ENCODE measurements around the gene KIAA1755. TPM values are rescaled to one million over a fixed set of nuclear protein-coding genes. Genes with fewer than 3 reads are reported as not detected.

KIAA1755 gene
- total RNA-seq, 1 experiment from 2014 or later: 0.22 TPM

DNA sequence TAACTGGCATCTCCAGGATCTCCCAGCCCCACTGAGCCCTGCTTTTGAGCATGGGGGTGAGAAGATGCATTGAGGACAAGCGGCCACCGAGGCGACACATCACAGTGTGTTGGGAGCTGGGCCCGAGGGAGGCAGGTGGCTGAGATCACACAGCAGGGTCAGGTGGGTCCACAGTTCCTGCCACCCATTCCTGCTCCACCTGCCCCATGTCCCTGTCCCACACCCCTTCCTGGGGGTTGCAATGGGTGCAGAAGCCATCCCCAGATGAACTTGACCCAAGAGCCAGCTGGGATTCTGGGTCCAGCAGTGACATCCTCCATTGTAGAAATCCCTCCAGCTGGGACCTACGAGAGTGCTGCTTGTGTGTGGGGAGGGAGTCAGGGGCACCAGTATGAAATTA, 96.5 kb downstream of the KIAA1755 start:
- Histone ChIP-seq H3K27me3 (ENCODE audit: insufficient read depth, low read depth) (no peaks in the 10 kb centered on the region), H3K9me3 (ENCODE audit: insufficient read depth, low read depth) (no peaks in the 10 kb centered on the region), H3K27ac (peak overlapping the region; percentile 52), H3K9me2 (ENCODE audit: insufficient read depth) (no peaks in the 10 kb centered on the region), H3K36me3 (ENCODE audit: low read depth) (peaks cover 50% of the 10 kb centered on the region), H4K20me1 (ENCODE audit: insufficient read depth) (peaks cover 43% of the 10 kb centered on the region), H3F3A (ENCODE audit: insufficient read depth, low read depth) (peaks cover 67% of the 10 kb centered on the region), H3K4me3 (peak overlapping the region; percentile 98), H3K4me1 (replicated peaks; ENCODE audit: insufficient read depth) (peaks cover 59% of the 10 kb centered on the region), H3K79me2 (ENCODE audit: low read depth) (peaks cover 64% of the 10 kb centered on the region), H2AFZ (no peak overlapping the region), H3K4me2 (peak overlapping the region; percentile 98)
- intact Hi-C loops (cut with micrococcal nuclease; ENCODE audit: unreplicated experiment): loop anchor here (2.0 to 10.0 kb wide), 3 partner anchors 57 to 599 kb away; partner anchors contain the start of gene VSTM2L
- ChIA-PET CTCF (interaction anchor here (1.6 to 2.5 kb wide), 2 partner anchors 56 to 91 kb away, joined by 6 to 14 read pairs; no protein-coding TSS in a partner anchor), POLR2A (ENCODE audit: unreplicated experiment) (interaction anchor here (0.7 kb wide), 1 partner anchor 52 kb away, joined by 3 read pairs; no protein-coding TSS in a partner anchor)
- no peak for TF ChIP-seq EZH2 (IDR thresholded peaks at IDR 0.05; ENCODE audit: low read depth)
- TF ChIP-seq, protein P1, sequence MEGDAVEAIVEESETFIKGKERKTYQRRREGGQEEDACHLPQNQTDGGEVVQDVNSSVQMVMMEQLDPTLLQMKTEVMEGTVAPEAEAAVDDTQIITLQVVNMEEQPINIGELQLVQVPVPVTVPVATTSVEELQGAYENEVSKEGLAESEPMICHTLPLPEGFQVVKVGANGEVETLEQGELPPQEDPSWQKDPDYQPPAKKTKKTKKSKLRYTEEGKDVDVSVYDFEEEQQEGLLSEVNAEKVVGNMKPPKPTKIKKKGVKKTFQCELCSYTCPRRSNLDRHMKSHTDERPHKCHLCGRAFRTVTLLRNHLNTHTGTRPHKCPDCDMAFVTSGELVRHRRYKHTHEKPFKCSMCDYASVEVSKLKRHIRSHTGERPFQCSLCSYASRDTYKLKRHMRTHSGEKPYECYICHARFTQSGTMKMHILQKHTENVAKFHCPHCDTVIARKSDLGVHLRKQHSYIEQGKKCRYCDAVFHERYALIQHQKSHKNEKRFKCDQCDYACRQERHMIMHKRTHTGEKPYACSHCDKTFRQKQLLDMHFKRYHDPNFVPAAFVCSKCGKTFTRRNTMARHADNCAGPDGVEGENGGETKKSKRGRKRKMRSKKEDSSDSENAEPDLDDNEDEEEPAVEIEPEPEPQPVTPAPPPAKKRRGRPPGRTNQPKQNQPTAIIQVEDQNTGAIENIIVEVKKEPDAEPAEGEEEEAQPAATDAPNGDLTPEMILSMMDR (conservative IDR thresholded peaks at IDR 0.05): no peak
- DNase-seq: no peak
- no TSS peak for BruUV-seq (replicated peaks)

DNA sequence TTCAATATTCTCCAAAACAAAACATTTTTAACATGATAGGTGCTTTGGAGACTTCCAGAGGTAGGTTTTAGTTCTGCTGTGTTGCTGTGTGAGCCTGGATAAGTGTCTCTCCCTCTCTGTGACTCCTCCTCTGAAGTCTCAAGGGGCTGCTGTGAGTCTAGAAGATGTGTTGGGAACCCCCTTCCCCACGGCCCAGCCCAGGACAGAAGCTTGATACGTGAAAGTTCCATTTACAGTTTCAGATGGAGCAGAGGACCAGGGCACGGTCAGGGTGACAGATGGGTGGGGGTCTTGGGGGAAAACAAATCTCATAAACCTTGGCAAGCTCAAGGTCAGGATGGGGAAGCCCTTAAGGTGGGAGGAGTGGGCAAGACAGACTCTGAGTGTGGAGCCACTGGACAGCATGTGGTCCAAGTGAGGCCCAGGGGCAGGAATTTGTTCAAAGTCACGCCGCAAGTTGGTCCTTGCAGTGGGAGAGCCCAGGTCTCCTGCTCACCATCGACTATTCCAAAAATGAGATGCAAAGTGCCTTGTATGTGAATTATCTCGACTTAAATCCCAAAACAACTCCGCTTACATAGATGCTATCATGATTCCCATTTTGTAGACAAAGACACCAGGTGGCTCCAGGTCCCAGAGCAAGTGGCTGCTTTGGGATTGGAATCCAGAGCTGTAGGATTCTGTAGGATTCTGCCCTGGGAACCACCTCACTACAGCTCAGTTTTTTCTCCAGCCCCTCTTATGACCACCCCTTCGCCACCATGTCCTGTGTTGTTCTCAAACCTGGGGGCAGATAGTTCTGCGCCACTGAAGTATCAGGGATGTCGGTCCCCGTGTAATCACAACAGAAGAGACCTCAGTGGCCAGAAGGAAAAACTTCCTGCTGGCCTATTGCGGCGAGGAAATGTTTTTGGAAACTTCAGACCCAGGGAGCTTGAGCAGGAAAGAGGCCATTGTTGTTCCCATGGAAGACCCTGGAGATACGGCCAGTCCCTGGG, 97.4 kb downstream of the KIAA1755 start:
- no peaks in the 10 kb centered on the region for H3K9me3 ChIP-seq (ENCODE audit: insufficient read depth, low read depth)
- POLR2A ChIA-PET (ENCODE audit: unreplicated experiment): no interaction called here
- no peak overlapping the region for H2AFZ ChIP-seq
- no TSS peak for BruUV-seq (replicated peaks)
- H3K4me3 ChIP-seq: peak overlapping the region; percentile 98
- H3K27ac ChIP-seq: peak overlapping the region; percentile 52
- no peaks in the 10 kb centered on the region for H3K9me2 ChIP-seq (ENCODE audit: insufficient read depth)
- no peaks in the 10 kb centered on the region for H3K27me3 ChIP-seq (ENCODE audit: insufficient read depth, low read depth)
- H3K4me2 ChIP-seq: peak overlapping the region; percentile 98
- no peak for TF ChIP-seq EZH2 (IDR thresholded peaks at IDR 0.05; ENCODE audit: low read depth)
- TF ChIP-seq, protein P1 (conservative IDR thresholded peaks at IDR 0.05): no peak; the same call in 1 of the 2 replicates
- peaks cover 44% of the 10 kb centered on the region for H4K20me1 ChIP-seq (ENCODE audit: insufficient read depth)
- intact Hi-C loops (cut with micrococcal nuclease; ENCODE audit: unreplicated experiment): loop anchor here (10.0 kb wide), 2 partner anchors 258 to 598 kb away; partner anchors contain the start of gene VSTM2L
- H3K79me2 ChIP-seq (ENCODE audit: low read depth): peaks cover 72% of the 10 kb centered on the region
- no peak for DNase-seq
- peaks cover 56% of the 10 kb centered on the region for H3K36me3 ChIP-seq (ENCODE audit: low read depth)
- H3K4me1 ChIP-seq (replicated peaks; ENCODE audit: insufficient read depth): peaks cover 51% of the 10 kb centered on the region
- H3F3A ChIP-seq (ENCODE audit: insufficient read depth, low read depth): peaks cover 64% of the 10 kb centered on the region
- CTCF ChIA-PET: interaction anchor here (0.6 to 2.5 kb wide), 3 partner anchors 57 to 599 kb away, joined by 5 to 19 read pairs (median 14); no protein-coding TSS in a partner anchor

DNA sequence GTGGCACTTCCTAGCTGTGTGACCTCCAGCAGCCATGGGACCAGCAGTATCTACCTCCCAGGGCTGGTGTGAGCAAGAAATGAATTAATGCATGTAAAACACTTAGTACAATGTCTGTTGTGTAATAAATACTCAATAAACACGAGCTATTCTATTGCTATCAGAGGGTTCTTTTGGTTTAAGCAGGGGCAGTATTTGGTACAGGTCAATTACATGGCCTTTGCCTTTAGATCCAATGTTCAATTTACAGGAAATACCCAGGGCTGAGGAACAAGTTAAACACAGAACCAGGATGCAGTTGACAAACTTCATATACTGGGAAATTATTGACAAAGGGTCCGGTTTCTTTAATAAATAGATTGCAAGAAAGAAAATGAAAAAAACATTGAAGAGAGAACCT, 98.4 kb downstream of the KIAA1755 start:
- POLR2A ChIA-PET (ENCODE audit: unreplicated experiment): interaction anchor here (0.7 kb wide), 1 partner anchor 53 kb away, joined by 3 read pairs; no protein-coding TSS in a partner anchor

More for the DNA sequence above, 98.4 kb downstream of the KIAA1755 start:
- Histone ChIP-seq H4K20me1 (ENCODE audit: insufficient read depth) (peaks cover 44% of the 10 kb centered on the region), H2AFZ (no peak overlapping the region), H3K9me2 (ENCODE audit: insufficient read depth) (no peaks in the 10 kb centered on the region), H3K36me3 (ENCODE audit: low read depth) (peaks cover 66% of the 10 kb centered on the region), H3K4me2 (peak overlapping the region; percentile 98), H3F3A (ENCODE audit: insufficient read depth, low read depth) (peaks cover 67% of the 10 kb centered on the region), H3K27me3 (ENCODE audit: insufficient read depth, low read depth) (no peaks in the 10 kb centered on the region), H3K4me3 (peak overlapping the region; percentile 98; the same call in 1 of the 2 replicates), H3K27ac (peak overlapping the region; percentile 17; the same call in 1 of the 2 replicates), H3K9me3 (ENCODE audit: insufficient read depth, low read depth) (no peaks in the 10 kb centered on the region), H3K4me1 (replicated peaks; ENCODE audit: insufficient read depth) (peaks cover 51% of the 10 kb centered on the region), H3K79me2 (ENCODE audit: low read depth) (peaks cover 82% of the 10 kb centered on the region)
- no TSS peak for BruUV-seq (replicated peaks)
- CTCF ChIA-PET: no interaction called here
- TF ChIP-seq, protein P1 (conservative IDR thresholded peaks at IDR 0.05): no peak
- no peak for TF ChIP-seq EZH2 (IDR thresholded peaks at IDR 0.05; ENCODE audit: low read depth)
- no peak for DNase-seq
- intact Hi-C loops (cut with micrococcal nuclease; ENCODE audit: unreplicated experiment): loop anchor here (10.0 kb wide), 2 partner anchors 257 to 597 kb away; partner anchors contain the start of gene VSTM2L

Measured in PC-9 (cell line).